ENCODE data around the gene ADAMTSL3.

DNA sequence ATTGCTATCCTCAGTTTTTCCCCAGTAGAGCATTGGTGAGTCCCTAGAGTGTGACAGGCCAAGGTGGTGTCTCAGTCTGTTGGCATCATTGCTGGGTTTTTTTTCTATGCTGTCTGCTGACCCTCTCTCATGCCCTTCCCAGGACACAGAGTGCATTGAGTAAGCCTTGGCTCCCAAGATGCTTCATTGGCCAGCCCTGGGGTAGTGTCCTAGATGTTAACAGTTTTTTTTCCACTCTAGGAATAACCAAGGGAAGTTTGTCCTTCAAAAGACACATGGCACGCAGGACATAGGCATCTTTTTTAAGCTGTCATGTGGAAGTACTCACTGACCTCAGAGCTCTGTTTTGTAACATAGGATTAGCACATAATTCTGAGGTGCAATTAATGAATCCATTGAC lies 19.5 kb downstream of the ADAMTSL3 start:
- TF ChIP-seq POLR2A (IDR thresholded peaks at IDR 0.05; ENCODE audit: low read depth, low read length), result no peak
- TF ChIP-seq USF2 (IDR thresholded peaks at IDR 0.05; ENCODE audit: low read depth, low read length), result no peak
- no peak for TF ChIP-seq FOS (IDR thresholded peaks at IDR 0.05; ENCODE audit: low read depth, low read length)
- TF ChIP-seq MAZ (IDR thresholded peaks at IDR 0.05; ENCODE audit: borderline replicate concordance, low read depth, low read length), result no peak
- TF ChIP-seq CTCF (conservative IDR thresholded peaks at IDR 0.05; ENCODE audit: low read depth, low read length), result no peak
- TF ChIP-seq RCOR1 (IDR thresholded peaks at IDR 0.05; ENCODE audit: insufficient replicate concordance, low read length), result no peak
- no peak for TF ChIP-seq MXI1 (IDR thresholded peaks at IDR 0.05; ENCODE audit: borderline replicate concordance, low read depth, low read length)
